HG03280 (cell line): ENCODE results near the gene FRMPD1.
A peak's percentile ranks its signal among the peaks of the same experiment; 100 is the strongest.
"Not testable (repeated sequence)": the region's sequence is repeated elsewhere in the genome, so short reads cannot be mapped to it uniquely, and the experiment has no call there.

Experiments
- ATAC-seq: cut with Tn5 transposase; IDR thresholded peaks from one replicate; pipeline ENCODE4 v1.9.1; 2021; ENCODE audit warnings: mild to moderate bottlenecking, moderate library complexity; ENCODE audit not compliant: unreplicated experiment

FRMPD1 gene

GRCh38 chr9:37650873-37651768 lies at the start of gene FRMPD1:
TSS of gene FRMPD1 (plus strand) at chr9:37650954. CDS start at chr9:37692642, 41,688 bp downstream.
- peak; percentile 84 for ATAC-seq

- ATAC-seq: not testable (repeated sequence)
Measured at GRCh38 chr9:37602061-37602460, 48.7 kb upstream of the FRMPD1 start.

DNA sequence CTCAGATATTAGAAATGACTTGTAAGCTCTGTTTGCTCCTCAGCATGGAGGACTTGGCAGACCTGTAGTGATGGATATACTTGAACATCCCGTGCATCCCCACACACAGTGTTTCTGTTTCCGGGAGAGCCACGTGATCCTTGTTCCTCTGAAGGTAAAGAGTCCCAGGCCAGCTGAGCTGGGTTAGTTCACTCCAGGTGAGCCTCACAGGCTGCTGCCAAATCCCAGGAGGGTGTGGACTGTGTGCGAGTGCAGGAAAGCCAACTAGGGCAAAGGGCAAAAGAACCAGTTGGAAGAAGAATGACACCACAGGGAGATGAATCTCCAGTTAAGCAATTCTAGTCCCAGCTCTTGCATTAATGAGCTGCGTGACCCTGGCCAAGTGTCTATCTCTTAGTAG lies 47.9 kb upstream of the FRMPD1 start:
- ATAC-seq: no peak

DNA sequence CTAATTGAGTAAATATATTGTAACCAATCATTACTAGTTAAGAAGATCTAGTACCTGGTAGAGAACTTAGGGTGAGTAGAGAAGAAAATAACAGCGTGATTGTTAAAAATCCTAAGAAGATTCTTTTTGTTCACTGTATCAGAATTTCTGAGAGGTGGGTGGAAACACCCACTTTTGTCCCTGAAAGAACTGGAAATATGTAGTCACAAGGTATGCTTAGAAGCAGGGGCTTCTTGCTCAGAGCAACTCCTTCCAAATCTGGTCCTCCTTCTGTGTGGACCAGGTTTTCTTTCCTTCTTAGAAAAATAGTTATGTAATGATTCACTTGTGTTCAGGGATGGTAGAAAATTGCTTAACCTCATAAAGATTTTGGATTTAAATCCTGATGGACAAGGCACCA lies 46.5 kb upstream of the FRMPD1 start:
- ATAC-seq: no peak

DNA sequence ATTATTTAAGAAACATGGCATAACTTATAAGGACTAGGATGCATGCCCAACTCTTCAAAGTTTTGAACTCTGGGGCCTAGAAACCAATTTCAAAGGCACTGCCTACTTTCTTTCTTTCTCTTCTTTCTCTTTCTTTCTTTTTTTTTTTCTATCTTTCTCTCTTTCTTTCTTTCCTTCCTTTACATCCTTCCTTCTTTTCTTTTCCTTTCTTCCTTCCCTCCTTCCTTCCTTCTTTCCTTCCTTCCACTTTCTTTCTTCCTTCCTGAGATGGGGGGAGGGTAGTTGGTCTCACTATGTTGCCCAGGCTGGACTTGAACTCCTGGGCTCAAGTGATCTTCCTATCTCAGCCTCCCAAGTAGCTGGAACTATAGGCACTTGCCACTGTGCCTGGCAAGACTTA lies 42.5 kb upstream of the FRMPD1 start:
- ATAC-seq: no peak

- ATAC-seq: no peak
Measured at GRCh38 chr9:37609735-37610397, 40.9 kb upstream of the FRMPD1 start.

GRCh38 chr9:37611014-37611413 lies 39.7 kb upstream of the FRMPD1 start:
- ATAC-seq: no peak

DNA sequence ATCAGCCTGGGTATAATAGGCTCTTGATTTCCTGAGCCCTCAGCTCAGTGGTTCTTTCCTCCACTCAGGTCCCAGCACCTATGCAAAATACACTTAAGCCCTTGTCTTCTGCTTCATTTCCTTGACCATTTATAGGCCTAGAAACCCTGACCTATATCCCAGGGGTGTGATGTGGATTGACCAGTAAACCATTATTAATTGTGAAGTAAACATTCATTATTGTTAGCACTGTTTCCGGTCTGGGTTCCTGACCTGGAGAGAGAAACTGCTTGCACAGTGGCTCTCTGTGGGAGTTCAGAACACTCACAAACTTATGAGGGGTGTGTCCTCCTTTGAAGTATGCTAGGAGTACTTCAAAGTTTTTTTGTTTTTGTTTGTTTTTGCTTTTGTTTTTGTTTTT lies 38.8 kb upstream of the FRMPD1 start:
- ATAC-seq: no peak

DNA sequence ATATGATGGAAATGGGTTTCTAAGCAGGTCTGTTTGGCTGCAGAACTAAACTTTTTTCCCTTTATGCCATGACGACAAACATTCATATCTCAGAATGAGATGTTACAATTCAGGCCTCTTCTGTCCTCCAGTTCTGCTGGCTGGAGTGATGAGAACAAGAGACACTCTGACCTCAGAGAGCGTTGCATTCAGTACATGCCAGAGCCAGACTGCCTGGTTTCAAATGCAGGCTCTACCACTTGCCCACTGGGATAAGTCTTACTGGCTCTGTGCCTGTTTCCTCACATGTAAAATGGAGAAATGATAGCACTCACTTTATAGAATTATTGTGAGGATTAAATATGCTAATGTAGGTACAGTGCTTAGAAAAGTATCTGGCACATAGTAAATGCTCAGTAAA lies 33.6 kb upstream of the FRMPD1 start:
- ATAC-seq: no peak

DNA sequence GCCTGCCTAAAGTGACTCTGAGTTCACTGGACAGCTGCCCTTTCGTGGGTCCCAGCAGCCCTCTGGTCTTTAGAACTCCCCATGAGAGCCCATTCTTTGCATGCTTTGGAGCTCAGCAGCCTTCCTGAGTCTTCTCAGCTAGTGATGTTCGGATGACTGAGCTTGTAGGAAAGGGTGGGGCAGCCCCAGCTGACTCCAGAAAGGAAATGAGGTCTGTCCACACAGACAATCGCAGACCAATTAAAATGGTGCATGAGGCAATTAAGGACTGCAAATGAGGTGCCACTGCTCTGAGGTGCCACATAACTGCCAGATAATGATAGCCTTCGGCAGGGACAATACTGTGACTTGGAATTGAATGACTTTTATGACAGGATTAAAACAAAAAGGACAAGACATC lies 32.9 kb upstream of the FRMPD1 start:
- ATAC-seq: no peak

DNA sequence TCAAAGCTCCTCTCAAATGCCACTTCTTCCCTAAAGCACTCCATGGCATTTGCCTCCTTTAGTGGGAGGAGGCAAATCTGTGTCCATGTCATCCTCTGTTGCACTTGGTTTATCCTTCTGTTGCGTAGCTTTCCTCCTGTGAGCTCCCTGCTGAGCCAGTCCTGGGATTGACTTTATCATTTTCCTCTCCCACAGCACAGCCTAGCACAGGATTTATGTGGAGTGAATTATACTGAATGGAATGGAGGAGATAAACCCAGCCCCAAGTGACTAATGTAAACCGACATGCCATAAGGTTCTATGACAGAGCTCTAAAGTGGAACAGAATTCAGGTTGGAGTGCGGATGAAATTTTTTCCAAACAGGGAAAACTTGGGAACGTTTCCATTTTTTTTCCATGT lies 31.9 kb upstream of the FRMPD1 start:
- no peak for ATAC-seq

- ATAC-seq: no peak
Measured at GRCh38 chr9:37619806-37620205, 30.9 kb upstream of the FRMPD1 start.

- ATAC-seq: no peak
Measured at GRCh38 chr9:37620396-37620795, 30.4 kb upstream of the FRMPD1 start.

DNA sequence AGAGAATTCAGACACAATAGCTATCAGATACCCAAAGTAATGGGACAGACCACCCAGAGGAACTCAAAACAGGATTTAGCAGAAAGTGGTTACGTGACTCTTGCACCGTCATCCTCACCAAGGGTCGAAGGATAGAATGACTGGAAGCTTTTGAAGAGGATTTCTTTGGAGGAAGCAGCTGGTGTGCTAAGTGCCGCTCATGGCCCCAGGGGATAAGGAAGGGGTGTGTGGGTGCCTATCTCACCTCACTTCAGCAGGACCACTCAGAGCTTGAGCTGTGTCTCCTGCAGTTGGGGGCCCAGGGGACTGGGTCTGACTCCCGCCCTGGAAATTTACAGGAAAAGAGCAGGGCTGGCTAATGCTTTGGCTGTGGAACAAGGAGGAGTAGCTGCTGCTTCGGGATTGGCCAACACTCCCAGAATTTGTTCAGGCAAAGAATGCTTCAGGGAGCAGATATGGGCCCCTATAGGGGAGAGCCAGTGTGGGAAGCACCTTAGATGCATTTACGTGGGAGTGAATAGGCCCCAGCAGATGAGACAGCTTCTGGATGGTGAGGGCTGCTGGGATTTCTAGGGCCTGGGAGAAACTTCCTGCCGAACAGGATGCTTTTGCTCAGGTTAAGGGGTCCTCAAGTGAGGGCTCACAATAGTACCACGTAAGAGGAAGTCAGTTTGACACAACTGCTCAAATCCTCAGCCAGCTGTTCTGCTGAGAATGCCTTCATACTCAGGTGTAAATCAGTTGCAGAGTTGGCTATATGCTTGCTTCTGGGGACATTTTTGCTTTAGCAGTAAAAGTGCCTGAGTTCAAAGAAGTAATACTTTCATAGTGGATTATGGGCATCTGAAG lies 29.3 kb upstream of the FRMPD1 start:
- no peak for ATAC-seq

GRCh38 chr9:37622462-37622861 lies 28.3 kb upstream of the FRMPD1 start:
- ATAC-seq: no peak

DNA sequence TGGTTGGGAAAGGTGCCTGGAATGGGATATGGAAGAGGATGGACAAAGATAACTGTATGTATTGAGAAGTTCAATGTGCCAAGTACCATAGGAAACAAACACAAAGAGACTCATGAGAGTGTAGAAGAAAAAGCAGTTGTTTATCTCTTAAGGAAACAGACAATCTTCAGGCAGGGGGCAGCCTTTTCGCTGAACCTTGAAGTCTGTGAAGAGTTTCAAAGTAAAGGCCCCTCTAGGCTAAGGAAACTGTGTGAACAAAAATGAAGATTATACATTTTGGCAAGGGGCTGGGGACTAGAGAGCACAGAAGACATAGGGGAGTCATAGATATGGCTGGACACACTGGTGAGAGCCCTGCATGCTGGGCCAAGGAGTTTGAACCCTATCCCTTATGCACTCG lies 27.5 kb upstream of the FRMPD1 start:
- no peak for ATAC-seq

DNA sequence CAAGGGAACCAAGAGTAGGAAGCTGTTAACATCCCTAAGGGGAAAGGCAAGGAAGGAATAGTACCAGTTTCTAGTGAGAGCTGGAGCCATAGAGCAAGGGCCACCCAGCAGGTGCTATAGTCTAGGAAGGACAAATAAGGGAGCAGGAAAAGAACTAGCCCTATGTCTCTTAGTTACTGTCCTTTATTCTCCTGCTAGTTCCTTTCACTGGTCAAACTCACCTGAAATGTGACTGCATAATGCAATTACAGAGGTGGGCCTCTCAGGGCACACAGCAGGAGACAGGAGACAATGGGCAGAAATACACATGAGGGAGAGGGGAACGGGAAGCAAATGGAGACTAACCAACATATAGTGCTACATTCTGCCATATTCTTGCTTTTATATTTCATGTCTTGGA lies 26.7 kb upstream of the FRMPD1 start:
- ATAC-seq: no peak

DNA sequence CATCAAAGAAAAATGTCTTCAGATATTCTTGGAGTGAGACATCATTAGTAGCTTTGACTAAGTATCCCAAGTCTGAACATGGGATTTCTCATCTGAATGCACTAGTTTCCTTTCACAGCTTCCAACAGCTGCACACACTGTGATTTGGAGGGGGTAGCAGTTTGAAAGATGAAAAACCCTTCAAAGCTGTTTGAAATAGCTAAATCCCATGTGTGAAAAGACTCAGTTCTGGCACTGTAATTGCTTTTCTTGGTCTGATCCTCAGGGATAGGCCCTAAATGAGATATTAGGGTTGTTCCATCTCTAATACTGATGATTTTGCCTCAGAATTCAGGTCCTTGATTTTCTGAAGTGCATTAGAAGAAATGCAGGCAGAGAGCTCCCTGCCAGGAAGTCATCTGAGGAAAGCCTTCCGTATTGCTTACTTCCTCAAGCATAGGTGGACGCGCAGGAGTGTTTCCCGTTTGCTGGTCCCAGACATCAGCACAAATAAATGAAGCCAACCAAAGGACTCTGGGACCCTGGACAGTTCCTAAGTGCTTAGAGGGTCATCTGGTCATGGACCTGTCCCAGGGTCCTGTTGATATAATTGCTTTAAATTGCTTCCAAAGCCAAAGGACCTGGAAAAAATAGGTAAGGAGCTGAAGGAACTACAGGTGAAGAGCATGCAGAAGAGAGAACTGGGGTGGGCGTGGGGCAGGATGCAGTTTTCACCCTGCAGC lies 25.6 kb upstream of the FRMPD1 start:
- no peak for ATAC-seq

DNA sequence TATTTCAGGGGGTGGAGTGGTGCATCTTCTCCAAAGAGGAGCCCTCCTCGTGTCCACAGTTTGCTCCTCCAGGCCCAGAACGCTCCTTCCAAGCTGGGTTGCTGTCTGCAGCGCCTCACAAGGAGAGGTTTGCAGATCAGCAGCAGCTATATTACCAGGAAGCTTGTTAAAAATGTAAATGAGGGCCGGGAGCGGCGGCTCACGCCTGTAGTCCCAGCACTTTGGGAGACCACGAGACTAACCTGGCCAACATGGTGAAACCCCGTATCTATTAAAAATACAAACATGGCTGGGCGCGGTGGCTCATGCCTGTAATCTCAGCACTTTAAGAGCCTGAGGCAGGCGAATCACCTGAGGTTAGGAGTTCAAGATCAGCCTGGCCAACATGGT lies 25.0 kb upstream of the FRMPD1 start:
- ATAC-seq: no peak

DNA sequence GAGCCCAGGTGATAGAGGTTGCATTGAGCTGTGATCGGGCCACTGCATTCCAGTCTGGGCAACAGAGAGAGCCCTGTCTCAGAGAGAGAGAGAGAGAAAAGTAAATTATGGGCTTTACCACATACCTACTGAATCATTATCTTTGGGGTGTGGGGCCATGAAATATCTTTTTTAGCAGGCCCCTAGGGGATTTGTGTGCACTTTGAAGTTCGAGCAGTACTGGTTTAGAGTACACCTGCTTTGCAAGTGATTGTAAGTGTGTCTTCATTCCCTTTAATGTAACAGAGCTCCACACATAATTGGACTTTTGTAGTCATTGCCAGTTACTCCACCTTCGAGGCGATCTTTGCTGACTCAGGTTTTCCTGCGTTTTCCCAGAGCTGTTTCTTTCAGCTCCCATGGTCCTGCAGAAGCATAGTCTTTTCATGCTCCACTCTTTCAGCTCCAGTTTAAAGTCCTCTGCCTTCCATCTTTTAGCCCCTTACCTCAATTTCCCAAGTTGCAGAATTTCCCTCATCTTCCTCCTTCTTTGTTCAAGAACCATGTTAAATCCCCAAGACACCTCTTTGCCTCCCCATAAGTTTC lies 24.0 kb upstream of the FRMPD1 start:
- no peak for ATAC-seq
